Suprapubic skin (tissue), 4 donors: ENCODE measurements around the gene HOXD9.

Experiments used
- POLR2A ChIP-seq, 2 donors: fragments of 450-650 bp; IDR thresholded peaks; one replicate each; pipeline ENCODE4 v1.6.1; 2017; ENCODE audit warnings: antibody characterized with exemption in 2 of 2, mild to moderate bottlenecking in 2 of 2, moderate library complexity in 2 of 2
- POLR2AphosphoS5 ChIP-seq, 3 donors: sonication (generic); formaldehyde crosslinking; IDR thresholded peaks; one replicate each; pipeline ENCODE4 v1.6.1; 2017; ENCODE audit warnings: antibody characterized with exemption in 3 of 3
- TF ChIP-seq, protein P1 (sequence below), 2 donors: fragments of 200-600 bp in 1 of 2; fragments of 450-650 bp in 1 of 2; sonication (generic) in 1 of 2; IDR thresholded peaks; one replicate each; pipeline ENCODE4 v1.5.1; 2016 to 2019; ENCODE audit warnings: antibody characterized with exemption in 2 of 2, mild to moderate bottlenecking in 1 of 2, moderate library complexity in 1 of 2

DNA sequence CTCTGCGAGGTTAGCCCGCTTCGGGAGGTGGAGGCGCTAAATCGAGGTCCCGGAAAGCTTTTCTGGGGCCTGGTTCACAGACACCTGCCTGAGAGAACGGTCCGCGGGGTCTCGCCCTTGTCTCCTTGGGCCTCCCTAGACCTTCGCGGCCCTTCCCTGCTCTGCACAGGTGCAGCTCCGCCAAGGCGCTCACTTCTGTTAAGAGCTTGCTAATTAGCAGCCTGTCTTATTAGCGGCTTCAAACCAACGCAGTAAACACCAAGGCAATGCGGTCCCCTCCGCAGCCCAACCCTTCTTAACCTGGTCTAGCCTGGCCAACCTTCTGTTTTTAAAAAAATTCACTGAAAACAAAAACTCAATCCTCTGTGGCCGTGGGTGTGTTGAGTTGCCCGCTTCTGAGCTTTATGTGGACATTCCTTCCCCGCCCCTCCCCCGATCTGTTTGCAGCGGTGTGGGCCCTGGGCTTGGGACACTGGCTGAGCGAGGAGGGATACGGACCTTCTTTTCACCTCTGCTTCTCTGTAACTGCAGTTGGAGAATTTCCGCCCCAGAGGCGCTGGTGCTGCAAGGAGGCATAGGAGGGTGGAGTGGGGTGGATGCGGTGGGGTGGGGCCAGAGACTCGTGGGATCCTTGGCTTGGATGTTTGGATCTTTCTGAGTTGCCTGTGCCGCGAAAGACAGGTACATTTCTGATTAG lies 25.4 kb downstream of the HOXD9 start:
- TF ChIP-seq POLR2AphosphoS5 (IDR thresholded peaks at IDR 0.05) (no peak), POLR2A (IDR thresholded peaks at IDR 0.05) (no peak)
- TF ChIP-seq, protein P1, sequence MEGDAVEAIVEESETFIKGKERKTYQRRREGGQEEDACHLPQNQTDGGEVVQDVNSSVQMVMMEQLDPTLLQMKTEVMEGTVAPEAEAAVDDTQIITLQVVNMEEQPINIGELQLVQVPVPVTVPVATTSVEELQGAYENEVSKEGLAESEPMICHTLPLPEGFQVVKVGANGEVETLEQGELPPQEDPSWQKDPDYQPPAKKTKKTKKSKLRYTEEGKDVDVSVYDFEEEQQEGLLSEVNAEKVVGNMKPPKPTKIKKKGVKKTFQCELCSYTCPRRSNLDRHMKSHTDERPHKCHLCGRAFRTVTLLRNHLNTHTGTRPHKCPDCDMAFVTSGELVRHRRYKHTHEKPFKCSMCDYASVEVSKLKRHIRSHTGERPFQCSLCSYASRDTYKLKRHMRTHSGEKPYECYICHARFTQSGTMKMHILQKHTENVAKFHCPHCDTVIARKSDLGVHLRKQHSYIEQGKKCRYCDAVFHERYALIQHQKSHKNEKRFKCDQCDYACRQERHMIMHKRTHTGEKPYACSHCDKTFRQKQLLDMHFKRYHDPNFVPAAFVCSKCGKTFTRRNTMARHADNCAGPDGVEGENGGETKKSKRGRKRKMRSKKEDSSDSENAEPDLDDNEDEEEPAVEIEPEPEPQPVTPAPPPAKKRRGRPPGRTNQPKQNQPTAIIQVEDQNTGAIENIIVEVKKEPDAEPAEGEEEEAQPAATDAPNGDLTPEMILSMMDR (IDR thresholded peaks at IDR 0.05), result no peak
